MM.1S (cell line): ENCODE data around the gene RGS6.

Experiments used
- DNase-seq: peaks from one replicate; pipeline ENCODE4 v3.0.0-alpha.2; 2015
- H2AFZ ChIP-seq: fragments of 300-600 bp; sonication (generic); 2 replicates; pipeline ENCODE4 v1.6.0; 2016; ENCODE audit warnings: antibody characterized with exemption, low read length
- H3F3A ChIP-seq: fragments of 300-600 bp; sonication (generic); 2 replicates; pipeline ENCODE4 v1.6.1; 2016; ENCODE audit warnings: mild to moderate bottlenecking, antibody characterized with exemption, low read length, moderate library complexity, mixed read lengths; ENCODE audit not compliant: insufficient read depth
- H3K27ac ChIP-seq: fragments of 300-600 bp; sonication (generic); 2 replicates; pipeline ENCODE4 v1.5.1; 2016; ENCODE audit warnings: mild to moderate bottlenecking, low read length
- H3K27me3 ChIP-seq: fragments of 300-600 bp; sonication (generic); replicated peaks from 2 replicates; pipeline ENCODE4 v1.6.0; 2016; ENCODE audit warnings: low read length; ENCODE audit not compliant: insufficient read depth
- H3K36me3 ChIP-seq: fragments of 300-600 bp; sonication (generic); replicated peaks from 2 replicates; pipeline ENCODE4 v1.6.1; 2016; ENCODE audit warnings: mild to moderate bottlenecking, low read length, mixed read lengths; ENCODE audit not compliant: insufficient read depth
- H3K4me1 ChIP-seq: fragments of 300-600 bp; sonication (generic); 2 replicates; pipeline ENCODE4 v1.6.1; 2016; ENCODE audit warnings: low read length, mixed read lengths
- H3K4me2 ChIP-seq: fragments of 300-600 bp; sonication (generic); 2 replicates; pipeline ENCODE4 v1.6.0; 2016; ENCODE audit warnings: low read depth, low read length
- H3K4me3 ChIP-seq: fragments of 300-600 bp; sonication (generic); 2 replicates; pipeline ENCODE4 v1.5.1; 2016; ENCODE audit warnings: low read length, mixed read lengths
- H3K79me2 ChIP-seq: fragments of 300-600 bp; sonication (generic); 2 replicates; pipeline ENCODE4 v1.6.1; 2016; ENCODE audit warnings: mixed run types, low read length, mixed read lengths
- H3K9ac ChIP-seq: fragments of 300-600 bp; sonication (generic); 2 replicates; pipeline ENCODE4 v1.6.1; 2016; ENCODE audit warnings: low read length, mixed read lengths
- H3K9me2 ChIP-seq: fragments of 300-600 bp; sonication (generic); replicated peaks from 2 replicates; pipeline ENCODE4 v1.6.1; 2016; ENCODE audit warnings: mild to moderate bottlenecking, low read length, mixed read lengths; ENCODE audit not compliant: insufficient read depth
- H3K9me3 ChIP-seq: fragments of 300-600 bp; sonication (generic); replicated peaks from 2 replicates; pipeline ENCODE4 v1.6.1; 2016; ENCODE audit warnings: mild to moderate bottlenecking, low read length, mixed read lengths; ENCODE audit not compliant: insufficient read depth
- H4K20me1 ChIP-seq: fragments of 300-600 bp; sonication (generic); 2 replicates; pipeline ENCODE4 v1.6.1; 2016; ENCODE audit warnings: mild to moderate bottlenecking, low read length, moderate library complexity, mixed read lengths; ENCODE audit not compliant: insufficient read depth
- CTCF ChIP-seq: fragments of 300-600 bp; sonication (generic); IDR thresholded peaks from 2 replicates; pipeline ENCODE4 v1.5.1; 2016; ENCODE audit warnings: antibody characterized with exemption, low read length, mixed read lengths
- EZH2 ChIP-seq: fragments of 300-600 bp; sonication (generic); optimal IDR thresholded peaks from 2 replicates; pipeline ENCODE3; 2017; ENCODE audit warnings: low read depth, mild to moderate bottlenecking, antibody characterized with exemption, low read length, mixed read lengths
- EZH2phosphoT487 ChIP-seq: fragments of 300-600 bp; sonication (generic); IDR thresholded peaks from 2 replicates; pipeline ENCODE4 v1.6.1; 2018; ENCODE audit warnings: antibody characterized with exemption, low read length

RGS6 gene

GRCh38 chr14:72052356-72052755 is 120.1 kb downstream of the RGS6 start:
- Histone ChIP-seq H3F3A (no peaks in the 10 kb centered on the region), H3K27ac (no peak overlapping the region), H3K9ac (no peak overlapping the region), H3K9me2 (no peaks in the 10 kb centered on the region), H3K4me2 (no peak overlapping the region), H3K4me1 (no peaks in the 10 kb centered on the region), H3K36me3 (no peaks in the 10 kb centered on the region), H3K79me2 (no peaks in the 10 kb centered on the region), H3K27me3 (no peaks in the 10 kb centered on the region), H4K20me1 (no peaks in the 10 kb centered on the region), H2AFZ (no peak overlapping the region), H3K9me3 (no peaks in the 10 kb centered on the region), H3K4me3 (no peak overlapping the region)
- DNase-seq: no peak
- TF ChIP-seq CTCF (no peak), EZH2 (no peak), EZH2phosphoT487 (no peak)

GRCh38 chr14:72053651-72054050 is 121.4 kb downstream of the RGS6 start:
- Histone ChIP-seq H3K79me2 (no peaks in the 10 kb centered on the region), H3K27me3 (no peaks in the 10 kb centered on the region)
- TF ChIP-seq EZH2 (no peak), CTCF (no peak), EZH2phosphoT487 (no peak)

GRCh38 chr14:72054911-72055310 is 122.7 kb downstream of the RGS6 start:
- no peak overlapping the region for H3K4me3 ChIP-seq
- no peak overlapping the region for H2AFZ ChIP-seq
- H3K79me2 ChIP-seq: no peaks in the 10 kb centered on the region
- no peaks in the 10 kb centered on the region for H4K20me1 ChIP-seq
- DNase-seq: no peak
- no peak overlapping the region for H3K4me2 ChIP-seq
- H3K36me3 ChIP-seq: no peaks in the 10 kb centered on the region
- H3K9me3 ChIP-seq: no peaks in the 10 kb centered on the region
- H3K27ac ChIP-seq: no peak overlapping the region
- H3F3A ChIP-seq: no peaks in the 10 kb centered on the region
- TF ChIP-seq EZH2phosphoT487 (no peak), EZH2 (no peak)
- H3K4me1 ChIP-seq: no peaks in the 10 kb centered on the region
- H3K9me2 ChIP-seq: no peaks in the 10 kb centered on the region
- H3K9ac ChIP-seq: no peak overlapping the region
- no peaks in the 10 kb centered on the region for H3K27me3 ChIP-seq

More at GRCh38 chr14:72053651-72054050, 121.4 kb downstream of the RGS6 start:
- Histone ChIP-seq H3F3A (no peaks in the 10 kb centered on the region), H3K9me2 (no peaks in the 10 kb centered on the region), H4K20me1 (no peaks in the 10 kb centered on the region), H3K4me2 (no peak overlapping the region), H3K27ac (no peak overlapping the region), H3K4me1 (no peaks in the 10 kb centered on the region), H2AFZ (no peak overlapping the region), H3K4me3 (no peak overlapping the region), H3K9ac (no peak overlapping the region), H3K36me3 (no peaks in the 10 kb centered on the region), H3K9me3 (no peaks in the 10 kb centered on the region)
- no peak for DNase-seq

DNA sequence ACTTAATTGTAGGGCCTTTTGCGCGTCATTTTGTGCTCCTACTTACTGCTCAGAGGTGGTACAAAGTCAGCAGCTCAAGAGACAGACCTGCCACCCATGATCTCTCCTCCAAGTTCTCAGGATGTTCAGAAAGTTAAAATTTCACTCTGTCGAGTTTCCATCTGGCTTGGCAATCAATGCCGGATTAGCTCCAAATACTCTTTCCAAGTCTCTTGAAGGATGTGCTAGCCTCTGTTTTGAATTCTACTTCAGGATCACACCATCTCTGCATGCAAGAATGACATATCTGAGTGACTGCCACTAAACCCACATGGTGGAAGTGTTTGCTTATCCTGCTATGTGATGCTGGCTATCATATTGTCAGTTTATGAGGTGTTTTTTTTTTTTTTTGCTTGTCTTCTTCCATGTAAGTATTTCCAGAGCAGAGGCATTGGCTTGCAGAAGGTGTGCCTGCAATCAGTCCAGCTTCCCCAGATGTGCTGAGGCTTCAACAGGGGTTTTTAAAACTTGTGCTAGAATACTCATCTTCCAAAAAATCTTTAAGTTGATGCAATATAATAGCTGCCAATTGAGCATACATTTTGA is 125.6 kb downstream of the RGS6 start:
- Histone ChIP-seq H3K27ac (no peak overlapping the region), H3K9ac (no peak overlapping the region), H3K79me2 (no peaks in the 10 kb centered on the region), H3K27me3 (no peaks in the 10 kb centered on the region), H3K4me1 (no peaks in the 10 kb centered on the region), H3F3A (no peaks in the 10 kb centered on the region), H3K4me3 (no peak overlapping the region), H3K36me3 (no peaks in the 10 kb centered on the region), H3K4me2 (no peak overlapping the region), H3K9me3 (no peaks in the 10 kb centered on the region), H4K20me1 (no peaks in the 10 kb centered on the region), H3K9me2 (no peaks in the 10 kb centered on the region), H2AFZ (no peak overlapping the region)
- DNase-seq: no peak
- no peak for TF ChIP-seq CTCF
- TF ChIP-seq EZH2phosphoT487: no peak
- TF ChIP-seq EZH2: no peak
